Measurements from ENCODE around the gene ELP6.
"Not testable (repeated sequence)": the region's sequence is repeated elsewhere in the genome, so short reads cannot be mapped to it uniquely, and the experiment has no call there.

The ELP6 gene

DNA sequence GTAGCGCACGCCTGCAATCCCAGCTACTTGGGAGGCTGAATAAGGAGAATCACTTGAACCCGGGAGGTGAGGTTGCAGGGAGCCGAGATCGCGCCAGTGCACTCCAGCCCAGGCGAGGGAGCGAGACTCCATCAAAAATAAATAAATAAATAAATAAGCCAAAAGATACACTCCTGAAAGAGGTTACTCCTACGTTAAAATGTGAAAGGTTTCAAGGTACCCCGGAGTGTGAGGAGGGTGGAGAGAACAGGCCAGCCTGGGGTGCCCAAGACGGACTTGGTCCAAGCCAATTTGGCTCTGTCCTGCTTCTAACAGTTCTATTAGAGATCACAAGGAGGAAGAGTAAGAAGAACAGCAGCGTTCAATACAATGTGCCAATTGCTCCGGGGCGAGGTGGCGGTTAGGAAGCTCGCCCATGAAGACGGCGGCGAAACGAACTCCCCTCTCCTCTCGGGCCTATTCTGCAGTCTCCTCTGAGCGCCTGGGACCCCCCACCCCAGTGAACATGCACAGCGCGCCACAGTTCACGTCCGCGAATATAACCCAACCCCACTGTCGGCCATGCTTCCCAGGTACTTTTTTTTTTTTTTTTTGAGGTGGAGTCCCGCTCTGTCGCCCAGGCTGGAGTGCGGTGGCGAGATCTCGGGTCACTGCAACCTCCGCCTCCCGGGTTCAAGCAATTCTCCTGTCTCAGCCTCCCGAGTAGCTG lies 942 bp downstream of the ELP6 start:
- DNase-seq = peak; percentile 9

DNA sequence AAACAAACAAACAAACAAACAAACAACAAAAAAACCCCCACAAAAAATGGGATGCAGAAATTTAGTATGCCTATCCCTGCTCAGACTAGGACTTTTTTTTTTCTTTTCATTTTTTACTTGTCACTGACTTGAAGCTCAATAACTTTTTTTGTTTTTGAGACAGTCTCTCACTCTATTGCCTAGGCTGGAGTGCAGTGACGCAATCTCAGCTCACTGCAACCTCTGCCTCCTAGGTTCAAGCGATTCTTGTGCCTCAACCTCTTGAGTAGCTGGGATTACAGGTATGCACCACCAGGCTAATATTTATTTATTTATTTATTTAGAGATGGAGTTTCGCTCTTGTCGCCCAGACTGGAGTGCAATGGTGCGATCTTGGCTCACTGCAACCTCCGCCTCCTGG lies 8.2 kb downstream of the ELP6 start:
- not testable (repeated sequence) for DNase-seq

GRCh38 chr3:47504113-47504512 lies 9.4 kb downstream of the ELP6 start:
- no peak for DNase-seq

DNA sequence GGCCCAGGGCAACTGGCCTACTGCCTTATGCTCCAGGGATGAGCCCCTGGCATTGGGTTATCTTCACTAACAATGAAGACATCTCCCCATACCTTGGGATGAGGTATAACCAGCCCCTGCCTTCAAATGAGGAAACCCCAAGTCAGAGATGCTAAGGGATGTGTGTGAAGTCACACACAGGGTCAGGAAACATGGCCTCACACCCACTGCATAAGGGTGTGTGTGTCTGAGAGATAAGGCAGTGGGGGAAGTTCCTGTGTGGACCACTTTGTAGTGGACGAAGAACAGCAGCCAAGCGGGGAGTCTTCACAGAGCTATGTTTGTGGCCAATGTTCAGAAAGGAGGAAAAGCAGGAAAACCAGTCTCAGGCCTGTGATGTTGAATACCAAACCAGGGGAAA lies 10.5 kb downstream of the ELP6 start:
- DNase-seq = no peak

DNA sequence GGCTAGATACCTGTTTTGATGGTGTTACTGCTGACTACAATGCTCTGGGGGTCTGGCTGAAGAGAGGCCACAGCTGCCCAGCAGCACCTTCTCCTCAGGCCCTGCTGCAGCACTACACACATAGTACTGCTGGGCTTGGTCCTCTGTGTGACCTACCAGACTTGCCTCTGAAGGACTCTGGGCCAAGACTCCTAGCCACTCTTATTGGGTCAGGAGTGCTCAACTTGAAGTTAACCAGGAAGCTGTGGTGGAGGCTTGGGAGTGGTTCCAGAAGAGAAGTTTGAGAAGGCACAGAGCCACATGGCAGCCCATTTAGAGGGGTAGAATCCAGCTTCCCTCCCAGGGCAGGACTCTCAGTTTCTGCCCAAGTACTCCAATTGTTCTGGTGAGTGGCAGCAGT lies 16.6 kb downstream of the ELP6 start:
- no peak for DNase-seq

GRCh38 chr3:47495886-47496285 lies 17.6 kb downstream of the ELP6 start:
- DNase-seq = no peak

- DNase-seq = no peak
Observed at GRCh38 chr3:47495111-47495510, 18.4 kb downstream of the ELP6 start.

DNA sequence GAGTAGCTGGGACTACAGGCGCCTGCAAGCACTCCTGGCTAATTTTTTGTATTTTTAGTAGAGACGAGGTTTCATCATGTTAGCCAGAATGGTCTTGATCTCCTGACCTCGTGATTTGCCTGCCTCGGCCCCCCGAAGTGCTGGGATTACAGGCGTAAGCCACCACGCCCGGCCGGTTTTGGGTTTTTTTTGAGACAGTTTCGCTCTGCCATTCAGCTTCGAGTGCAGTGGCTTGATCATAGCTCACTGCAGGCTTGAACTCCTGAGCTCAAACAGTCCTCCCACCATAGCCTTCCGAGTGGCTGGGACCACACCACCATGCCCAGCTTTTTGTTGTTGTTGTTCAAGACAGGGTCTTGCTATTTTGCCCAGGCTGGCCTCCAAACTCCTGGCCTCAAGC lies 21.7 kb downstream of the ELP6 start:
- no peak for DNase-seq

DNA sequence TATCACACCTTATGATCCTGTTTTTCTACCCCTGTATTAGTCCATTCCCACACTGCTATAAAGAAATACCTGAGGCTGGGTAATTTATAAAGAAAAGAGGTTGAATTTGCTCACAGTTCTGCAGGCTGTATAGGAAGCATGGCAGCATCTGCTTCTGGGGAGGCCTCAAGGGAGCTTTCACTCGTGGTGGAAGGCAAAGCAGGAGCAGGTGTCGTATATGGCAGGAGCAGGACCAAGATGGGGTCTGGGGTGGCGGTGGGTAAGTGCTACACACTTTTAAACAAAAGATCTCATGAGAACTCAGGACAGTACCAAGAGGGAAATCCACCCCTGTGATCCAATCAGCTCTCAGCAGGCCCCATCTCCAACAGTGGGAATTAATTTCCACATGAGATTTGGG lies 22.3 kb downstream of the ELP6 start:
- DNase-seq = no peak

DNA sequence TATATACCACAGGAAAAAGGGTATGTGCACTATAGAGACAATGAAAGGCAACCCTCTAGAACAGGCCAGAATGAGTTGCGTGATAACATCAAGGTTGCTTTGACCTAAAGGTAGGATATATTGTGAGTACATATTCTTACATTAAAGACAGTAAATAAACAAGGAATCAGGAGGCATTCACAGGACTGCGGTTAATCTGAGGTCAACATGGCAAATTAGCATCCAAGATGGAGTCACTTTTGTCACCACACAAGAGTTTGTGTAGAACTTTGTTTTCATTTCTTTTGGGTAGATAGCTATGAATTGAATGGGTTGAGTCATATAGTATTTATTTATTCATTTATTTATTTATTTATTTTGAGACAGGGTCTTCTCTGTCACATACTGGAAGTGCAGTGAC lies 26.2 kb downstream of the ELP6 start:
- no peak for DNase-seq

DNA sequence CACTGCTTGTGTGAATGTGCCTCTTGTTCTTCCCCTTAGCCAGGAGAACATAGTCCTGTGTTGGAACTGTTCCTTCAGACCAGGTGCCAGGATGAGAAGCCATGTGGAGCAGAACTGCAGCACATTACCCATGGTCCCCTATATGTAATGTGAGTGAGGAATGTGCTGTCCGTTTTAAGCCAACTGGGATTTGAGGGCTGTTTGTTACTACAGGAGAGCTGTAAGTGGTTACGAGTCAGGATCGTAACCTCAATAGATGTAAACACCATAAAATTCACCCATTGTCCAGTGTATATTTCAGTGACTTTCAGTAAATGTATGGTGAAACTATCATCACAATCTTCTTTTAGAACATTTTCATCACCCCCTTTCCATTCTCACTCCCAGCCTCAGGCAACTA lies 27.7 kb downstream of the ELP6 start:
- DNase-seq = no peak

- DNase-seq = no peak
Observed at GRCh38 chr3:47482366-47482765, 31.1 kb downstream of the ELP6 start.

- DNase-seq = not testable (repeated sequence)
Observed at GRCh38 chr3:47481763-47482162, 31.7 kb downstream of the ELP6 start.

DNA sequence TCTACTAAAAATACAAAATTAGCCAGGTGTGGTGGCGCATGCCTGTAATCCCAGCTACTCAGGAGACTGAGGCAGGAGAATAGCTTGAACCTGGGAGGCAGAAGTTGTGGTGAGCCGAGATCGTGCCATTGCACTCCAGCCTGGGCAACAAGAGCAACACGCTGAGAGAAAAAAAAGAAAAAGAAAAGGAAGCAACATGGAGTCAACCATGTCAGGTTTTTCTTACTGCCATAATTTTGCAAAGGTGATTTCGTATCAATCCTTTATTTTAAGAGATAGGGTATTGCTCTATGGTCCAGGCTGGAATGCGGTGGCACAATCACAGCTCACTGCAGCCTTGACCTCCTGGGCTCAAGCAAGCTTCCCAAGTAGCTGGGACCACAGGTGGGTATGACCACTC lies 33.2 kb downstream of the ELP6 start:
- not testable (repeated sequence) for DNase-seq

GRCh38 chr3:47479826-47480160 lies 33.7 kb downstream of the ELP6 start:
- no peak for DNase-seq

DNA sequence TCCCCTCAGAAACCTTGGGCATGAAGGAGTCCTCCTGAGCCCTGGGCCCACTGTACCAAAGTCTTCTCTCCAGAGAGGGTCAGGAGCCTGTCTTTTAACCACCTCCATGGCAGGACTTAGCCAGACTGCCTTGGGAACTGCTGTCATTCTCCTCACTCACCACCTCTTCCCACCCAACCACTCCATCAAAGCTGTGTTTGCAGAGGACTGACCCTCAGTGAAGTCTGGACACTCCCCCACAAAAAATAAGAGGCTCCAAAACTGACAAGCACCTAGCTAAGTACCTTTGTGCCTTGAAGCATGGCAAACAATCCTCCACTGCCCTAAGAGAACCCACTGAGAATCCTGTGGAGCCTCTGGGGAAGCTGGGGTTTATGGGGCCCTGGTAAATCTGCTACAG lies 35.5 kb downstream of the ELP6 start:
- no peak for DNase-seq

GRCh38 chr3:47476644-47477199 lies 36.8 kb downstream of the ELP6 start:
- no peak for DNase-seq

DNA sequence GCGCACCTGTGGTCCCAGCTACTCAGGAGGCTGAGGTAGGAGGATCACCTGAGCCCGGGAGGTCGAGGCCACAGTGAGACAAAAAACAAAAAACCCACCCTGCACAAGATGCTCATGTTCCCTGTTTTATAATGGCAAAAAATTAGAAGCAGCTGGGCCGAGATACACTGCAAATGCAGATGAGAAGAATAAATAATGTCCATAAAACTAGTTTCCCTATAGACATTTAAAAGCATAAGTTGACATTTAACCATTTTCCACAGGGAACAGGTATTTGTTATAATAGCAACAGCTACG lies 37.2 kb downstream of the ELP6 start:
- DNase-seq = no peak

GRCh38 chr3:47475570-47476329 lies 37.8 kb downstream of the ELP6 start, which contains the start of gene SCAP:
SCAP (minus strand) TSS chr3:47475941; CDS start chr3:47442993, 32,948 bp downstream.
- DNase-seq = peak; percentile 89 to 90

DNA sequence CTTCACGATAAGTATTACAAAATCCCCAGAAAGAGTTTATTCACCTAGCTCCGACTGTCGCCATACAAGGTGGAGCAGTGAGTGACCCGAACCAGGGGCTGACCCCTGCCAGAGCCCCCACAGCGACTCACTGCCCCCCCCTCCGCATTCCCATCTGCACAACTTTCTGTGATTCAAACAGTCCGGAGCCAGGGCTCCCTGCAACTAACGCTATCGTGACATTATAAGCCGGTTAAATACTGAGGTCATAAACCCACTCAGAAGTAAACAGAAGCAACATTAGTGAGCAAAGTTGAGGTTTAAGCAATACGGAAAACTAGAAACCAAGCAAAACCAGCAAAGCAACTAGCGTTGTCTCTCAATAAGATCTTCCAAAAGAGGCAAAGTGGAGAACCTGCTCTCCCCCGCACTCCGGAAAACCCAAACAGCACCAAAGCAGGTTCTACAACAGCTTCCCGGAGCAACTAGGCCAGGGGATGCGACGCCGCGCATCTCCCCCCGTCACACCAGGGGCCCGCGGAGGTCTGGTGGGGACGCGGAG lies 38.4 kb downstream of the ELP6 start:
- peak in 1 of 2 donors; percentile 12 for DNase-seq

DNA sequence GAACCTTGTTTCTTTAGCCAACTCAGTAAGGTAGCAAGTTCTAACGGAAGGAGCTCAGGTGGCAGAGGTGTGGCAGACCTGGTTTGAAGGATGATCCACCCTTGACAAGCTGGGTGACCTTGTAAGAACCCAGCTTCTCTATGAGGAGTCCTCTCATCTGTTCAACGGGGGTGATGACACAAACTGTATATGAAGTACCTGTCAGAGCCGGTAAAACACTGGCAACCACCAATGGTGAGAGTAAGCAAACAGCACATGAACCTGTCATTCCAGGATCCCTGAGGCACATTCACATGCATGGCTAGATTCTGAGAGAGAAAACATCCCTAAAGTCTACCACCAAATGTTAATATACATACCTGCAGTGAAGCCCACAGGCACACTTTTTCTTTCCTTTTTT lies 40.1 kb downstream of the ELP6 start:
- no peak for DNase-seq

DNA sequence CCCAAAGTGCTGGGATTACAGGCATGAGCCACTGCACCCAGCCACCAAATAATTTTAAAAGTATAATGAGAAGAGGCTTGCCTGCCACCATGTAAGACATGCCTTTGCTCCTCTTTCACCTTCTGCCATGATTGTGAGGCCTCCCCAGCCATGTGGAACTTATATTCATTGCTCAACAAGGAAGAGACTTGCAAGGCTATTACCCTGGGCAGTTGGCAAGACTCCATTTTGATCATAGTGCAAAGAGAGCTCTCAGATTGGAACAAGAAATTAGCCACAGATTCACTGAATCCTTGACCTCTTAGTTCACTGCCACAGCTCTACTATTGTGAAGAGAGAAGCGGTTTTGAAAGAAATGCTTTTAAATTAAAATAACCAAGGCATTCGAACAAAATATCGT lies 43.9 kb downstream of the ELP6 start:
- DNase-seq = no peak

GRCh38 chr3:47468315-47468714 lies 45.2 kb downstream of the ELP6 start:
- not testable (repeated sequence) for DNase-seq

DNA sequence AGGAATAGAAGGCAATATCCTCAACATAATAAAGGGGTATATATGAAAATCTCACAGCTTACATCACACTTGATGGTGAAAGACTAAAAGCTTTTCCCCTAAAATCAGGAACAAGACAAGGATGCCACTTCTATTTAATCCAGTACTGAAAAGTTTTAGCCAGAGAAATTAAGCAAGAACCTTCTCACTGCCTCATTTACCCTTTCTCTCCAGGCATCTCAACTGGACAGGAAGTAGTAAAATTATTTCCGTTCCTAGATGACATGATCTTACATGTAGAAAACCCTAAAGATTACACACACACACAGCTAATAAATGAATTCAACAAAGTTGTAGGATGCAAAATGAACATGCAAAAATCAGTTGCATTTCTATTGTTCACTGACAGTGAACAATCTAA lies 48.9 kb downstream of the ELP6 start:
- DNase-seq = peak; percentile 62 to 88
